Cardiac muscle cell (in vitro differentiated cells and primary cell): Measurements from ENCODE around the gene TSC22D1. TPM values are rescaled to one million over a fixed set of nuclear protein-coding genes. Genes with fewer than 3 reads are reported as not detected.
"Not testable (repeated sequence)": the region's sequence is repeated elsewhere in the genome, so short reads cannot be mapped to it uniquely, and the experiment has no call there.

Source experiments
- DNase-seq, 2 donors: peaks; one replicate each; pipeline versions ENCODE4 v3.0.0 to v3.0.0-alpha.2; 2010 to 2017; ENCODE audit warnings: low read depth in 1 of 2, low spot score in 1 of 2
- H3K27ac ChIP-seq: fragments of 200-600 bp; sonication (generic); 2 replicates; pipeline ENCODE4 v1.5.1; 2016
- H3K27me3 ChIP-seq: fragments of 200-600 bp; sonication (generic); 2 replicates; pipeline ENCODE4 v1.6.0; 2016; ENCODE audit warnings: control low read depth
- H3K36me3 ChIP-seq: fragments of 200-600 bp; sonication (generic); 2 replicates; pipeline ENCODE4 v1.5.1; 2016; ENCODE audit warnings: control low read depth
- H3K4me1 ChIP-seq: fragments of 200-600 bp; sonication (generic); 2 replicates; pipeline ENCODE4 v1.8.1; 2017; ENCODE audit warnings: low read depth, mild to moderate bottlenecking, mixed run types
- H3K4me3 ChIP-seq: fragments of 200-600 bp; sonication (generic); 2 replicates; pipeline ENCODE4 v1.5.1; 2016; ENCODE audit warnings: mild to moderate bottlenecking
- H3K9me3 ChIP-seq: fragments of 200-600 bp; sonication (generic); 2 replicates; pipeline ENCODE4 v1.5.1; 2017; ENCODE audit warnings: low read depth, mild to moderate bottlenecking, control low read depth
- CTCF ChIP-seq: IDR thresholded peaks from 2 replicates; pipeline ENCODE4 v1.5.1; 2012; ENCODE audit warnings: low read depth, mild to moderate bottlenecking, low read length
- polyA plus RNA-seq: library from polyadenylated mRNA; unstranded; fragments of >200 nt; fragmentation: Nextera tagmentation; extraction: Ambion mirVana; gene quantifications from 2 replicates; pipeline ENCODE4 v1.2.1, GENCODE V29; 2016
- total RNA-seq: library from RNA; depleted of rRNA; stranded (reverse); fragments of >200 nt; gene quantifications from 2 replicates; pipeline ENCODE4 v1.2.3, GENCODE V29; 2016

Gene TSC22D1
- total and polyA plus RNA-seq, 2 experiments from 2014 or later = 226 to 455 TPM

- TF ChIP-seq CTCF = no peak
- no peaks in the 10 kb centered on the region for H3K9me3 ChIP-seq
- H3K4me3 ChIP-seq = no peak overlapping the region
- H3K27me3 ChIP-seq = no peaks in the 10 kb centered on the region
- H3K36me3 ChIP-seq = no peaks in the 10 kb centered on the region
- peaks cover 7% of the 10 kb centered on the region for H3K4me1 ChIP-seq
- no peak for DNase-seq
- no peak overlapping the region for H3K27ac ChIP-seq
Observed at GRCh38 chr13:44459674-44460073, 116.5 kb downstream of the TSC22D1 start.

GRCh38 chr13:44458313-44458975 lies 117.7 kb downstream of the TSC22D1 start:
- no peak for DNase-seq
- Histone ChIP-seq H3K27me3 (no peaks in the 10 kb centered on the region), H3K4me1 (no peaks in the 10 kb centered on the region), H3K36me3 (no peaks in the 10 kb centered on the region), H3K4me3 (no peak overlapping the region), H3K27ac (no peak overlapping the region), H3K9me3 (no peaks in the 10 kb centered on the region)
- TF ChIP-seq CTCF = no peak

- not testable (repeated sequence) for H3K27me3 ChIP-seq, DNase-seq, H3K9me3 ChIP-seq, H3K4me1 ChIP-seq, H3K27ac ChIP-seq, H3K36me3 ChIP-seq, H3K4me3 ChIP-seq
Observed at GRCh38 chr13:44456212-44456611, 119.9 kb downstream of the TSC22D1 start.

GRCh38 chr13:44455769-44456168 lies 120.4 kb downstream of the TSC22D1 start:
- no peak for DNase-seq
- Histone ChIP-seq H3K27ac (no peak overlapping the region), H3K4me3 (no peak overlapping the region), H3K36me3 (no peaks in the 10 kb centered on the region), H3K4me1 (no peaks in the 10 kb centered on the region), H3K27me3 (no peaks in the 10 kb centered on the region), H3K9me3 (no peaks in the 10 kb centered on the region)
- no peak for TF ChIP-seq CTCF

GRCh38 chr13:44453881-44454280 lies 122.2 kb downstream of the TSC22D1 start:
- TF ChIP-seq CTCF = no peak
- DNase-seq = no peak
- Histone ChIP-seq H3K36me3 (no peaks in the 10 kb centered on the region), H3K9me3 (no peaks in the 10 kb centered on the region), H3K27ac (no peak overlapping the region), H3K4me1 (no peaks in the 10 kb centered on the region), H3K27me3 (no peaks in the 10 kb centered on the region), H3K4me3 (no peak overlapping the region)

- H3K27ac ChIP-seq = no peak overlapping the region
- H3K9me3 ChIP-seq = no peaks in the 10 kb centered on the region
- DNase-seq = no peak
- no peak for TF ChIP-seq CTCF
- no peaks in the 10 kb centered on the region for H3K36me3 ChIP-seq
- no peak overlapping the region for H3K4me3 ChIP-seq
- H3K4me1 ChIP-seq = no peaks in the 10 kb centered on the region
- H3K27me3 ChIP-seq = no peaks in the 10 kb centered on the region
Observed at GRCh38 chr13:44453069-44453468, 123.1 kb downstream of the TSC22D1 start.
